Muscle of leg (tissue), 11 donors: Measurements from ENCODE around the gene SLC66A2. TPM values are rescaled to one million over a fixed set of nuclear protein-coding genes. Genes with fewer than 3 reads are reported as not detected.
"Not testable (repeated sequence)": the region's sequence is repeated elsewhere in the genome, so short reads cannot be mapped to it uniquely, and the experiment has no call there.

ENCODE experiments used
- DNase-seq: peaks from one replicate; pipeline ENCODE4 v3.0.0; 2013
- H3K27ac ChIP-seq: one replicate; pipeline ENCODE4 v1.5.1; 2013; ENCODE audit warnings: mild to moderate bottlenecking, low read length, control low read depth
- H3K27me3 ChIP-seq: one replicate; pipeline ENCODE4 v1.6.1; 2013; ENCODE audit warnings: low read length; ENCODE audit not compliant: control insufficient read depth, insufficient read depth
- H3K36me3 ChIP-seq: one replicate; pipeline ENCODE4 v1.6.1; 2013; ENCODE audit warnings: low read length; ENCODE audit not compliant: control insufficient read depth, insufficient read depth
- H3K4me1 ChIP-seq: one replicate; pipeline ENCODE4 v1.6.1; 2013; ENCODE audit warnings: low read length; ENCODE audit not compliant: control insufficient read depth, insufficient read depth
- H3K4me3 ChIP-seq: one replicate; pipeline ENCODE4 v1.5.1; 2013; ENCODE audit warnings: low read length, control low read depth
- H3K9me3 ChIP-seq: replicated peaks from 2 replicates; pipeline ENCODE4 v1.6.1; 2013; ENCODE audit warnings: low read depth, low read length; ENCODE audit not compliant: control insufficient read depth
- WGBS: methylation state at CpG from one replicate; pipeline ENCODE4 v1.1.5; 2013; ENCODE audit warnings: missing lambda C conversion rate; ENCODE audit not compliant: insufficient coverage; 5-methylcytosine and 5-hydroxymethylcytosine counted together
- polyA plus RNA-seq, 8 donors: library from polyadenylated mRNA; unstranded; fragments of 120-200 nt; gene quantifications; one replicate each; pipeline versions ENCODE4 v1.2.1 to v1.2.3, GENCODE V29; 2013; ENCODE audit warnings: inconsistent platforms in 1 of 8, low replicate concordance in 1 of 8; ENCODE audit not compliant: insufficient read length in 8 of 8, insufficient read depth in 1 of 8
- total RNA-seq: library from RNA; stranded (reverse); fragments of 120-200 nt; gene quantifications from one replicate; pipeline ENCODE4 v1.2.4, GENCODE V29; 2013

The SLC66A2 gene
- total and polyA plus RNA-seq, 9 donors, result 23.1 to 33.7 (median 25.8) TPM

DNA sequence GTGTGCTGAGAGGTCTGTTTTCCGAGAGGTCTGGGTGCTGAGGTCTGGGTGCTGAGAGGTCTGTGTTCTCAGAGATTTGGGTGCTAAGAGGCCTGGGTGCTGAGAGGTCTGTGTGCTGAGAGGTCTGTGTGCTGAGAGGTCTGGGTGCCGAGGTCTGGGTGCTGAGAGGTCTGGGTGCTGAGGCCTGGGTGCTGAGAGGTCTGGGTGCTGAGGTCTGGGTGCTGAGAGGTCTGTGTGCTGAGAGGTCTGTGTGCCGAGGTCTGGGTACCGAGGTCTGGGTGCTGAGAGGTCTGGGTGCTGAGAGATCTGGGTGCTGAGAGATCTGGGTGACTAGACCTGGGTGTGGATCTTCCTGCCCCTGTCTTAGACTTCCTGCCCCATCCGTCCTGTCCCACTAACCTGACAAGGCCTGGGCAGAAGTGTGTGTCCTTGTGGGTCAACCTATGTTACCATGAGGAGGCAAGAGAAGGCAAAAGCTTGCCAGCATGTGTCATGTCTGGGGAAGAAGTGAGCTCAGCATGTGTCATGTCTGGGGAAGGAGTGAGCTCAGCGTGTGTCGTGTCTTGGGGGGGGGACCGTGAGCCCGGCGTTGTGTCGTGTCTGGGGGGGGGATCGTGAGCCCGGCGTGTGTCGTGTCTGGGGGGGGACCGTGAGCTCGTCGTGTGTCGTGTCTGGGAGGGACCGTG, 84.4 kb downstream of the SLC66A2 start:
- H3K27ac ChIP-seq, result no peak overlapping the region
- H3K4me3 ChIP-seq, result no peak overlapping the region
- no peaks in the 10 kb centered on the region for H3K36me3 ChIP-seq
- 84% methylated on average over 13 of the region's 20 CpGs for WGBS
- peaks cover 21% of the 10 kb centered on the region for H3K4me1 ChIP-seq
- DNase-seq, result no peak
- H3K27me3 ChIP-seq, result peaks cover 10% of the 10 kb centered on the region
- peaks cover 3% of the 10 kb centered on the region for H3K9me3 ChIP-seq

- H3K27me3 ChIP-seq, DNase-seq, H3K27ac ChIP-seq, H3K4me3 ChIP-seq, H3K36me3 ChIP-seq, H3K9me3 ChIP-seq: not testable (repeated sequence)
- peaks cover 10% of the 10 kb centered on the region for H3K4me1 ChIP-seq
- 80% methylated on average over 3 of the region's 3 CpGs for WGBS
Observed at GRCh38 chr18:79865951-79866350, 85.5 kb downstream of the SLC66A2 start.

DNA sequence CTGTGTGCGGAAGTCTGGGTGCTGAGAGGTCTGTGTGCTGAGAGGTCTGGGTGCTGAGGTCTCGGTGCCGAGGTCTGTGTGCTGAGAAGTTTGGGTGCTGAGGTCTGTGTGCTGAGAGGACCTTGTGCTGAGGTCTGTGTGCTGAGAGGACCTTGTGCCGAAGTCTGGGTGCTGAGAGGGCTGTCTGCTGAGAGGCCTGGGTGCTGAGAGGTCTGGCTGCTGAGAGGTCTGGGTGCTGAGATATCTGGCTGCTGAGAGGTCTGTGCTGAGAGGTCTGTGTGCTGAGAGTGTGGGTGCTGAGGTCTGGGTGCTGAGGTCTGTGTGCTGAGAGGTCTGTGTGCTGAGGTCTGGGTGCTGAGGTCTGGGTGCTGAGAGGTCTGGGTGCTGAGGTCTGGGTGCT, 86.5 kb downstream of the SLC66A2 start:
- not testable (repeated sequence) for H3K27ac ChIP-seq, DNase-seq, H3K27me3 ChIP-seq, H3K36me3 ChIP-seq, H3K4me3 ChIP-seq, H3K9me3 ChIP-seq, H3K4me1 ChIP-seq
- 95% methylated on average over 4 of the region's 4 CpGs for WGBS

DNA sequence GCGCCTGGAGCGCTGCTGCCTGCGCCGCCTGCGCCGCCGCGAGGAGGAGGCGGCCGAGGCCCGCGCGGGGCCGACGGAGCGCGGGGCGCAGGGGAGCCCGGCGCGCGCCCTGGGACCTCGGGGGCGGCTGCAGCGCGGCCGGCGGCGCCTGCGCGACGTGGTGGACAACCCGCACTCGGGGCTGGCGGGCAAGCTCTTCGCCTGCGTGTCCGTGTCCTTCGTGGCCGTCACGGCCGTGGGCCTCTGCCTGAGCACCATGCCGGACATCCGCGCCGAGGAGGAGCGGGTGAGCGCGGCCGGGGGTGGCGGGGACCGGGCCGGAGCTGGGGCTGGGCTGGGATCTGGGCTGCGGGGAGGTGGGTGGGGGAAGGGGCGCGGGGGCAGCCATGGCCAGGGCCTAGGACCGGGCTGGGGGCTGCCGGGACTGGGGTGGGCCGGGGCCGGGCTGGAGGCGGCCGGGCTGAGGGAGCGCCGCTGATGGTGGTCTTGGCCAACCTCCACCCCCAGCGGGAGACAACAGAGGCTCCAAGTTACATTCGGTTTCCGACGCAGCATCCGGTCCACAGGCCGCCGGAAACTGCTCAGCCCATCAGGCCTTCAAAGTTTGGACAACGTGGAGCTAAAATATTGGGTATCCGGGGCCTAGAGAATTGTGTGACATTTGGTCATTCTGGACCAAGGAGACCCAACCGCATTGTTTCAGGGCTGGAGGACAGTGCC, 87.3 kb downstream of the SLC66A2 start:
- peaks cover 2% of the 10 kb centered on the region for H3K4me1 ChIP-seq
- H3K4me3 ChIP-seq, result no peak overlapping the region
- 70% methylated on average over 69 of the region's 74 CpGs for WGBS
- H3K9me3 ChIP-seq, result peaks cover 8% of the 10 kb centered on the region
- no peak for DNase-seq
- H3K27ac ChIP-seq, result no peak overlapping the region
- peaks cover 4% of the 10 kb centered on the region for H3K27me3 ChIP-seq
- no peaks in the 10 kb centered on the region for H3K36me3 ChIP-seq

DNA sequence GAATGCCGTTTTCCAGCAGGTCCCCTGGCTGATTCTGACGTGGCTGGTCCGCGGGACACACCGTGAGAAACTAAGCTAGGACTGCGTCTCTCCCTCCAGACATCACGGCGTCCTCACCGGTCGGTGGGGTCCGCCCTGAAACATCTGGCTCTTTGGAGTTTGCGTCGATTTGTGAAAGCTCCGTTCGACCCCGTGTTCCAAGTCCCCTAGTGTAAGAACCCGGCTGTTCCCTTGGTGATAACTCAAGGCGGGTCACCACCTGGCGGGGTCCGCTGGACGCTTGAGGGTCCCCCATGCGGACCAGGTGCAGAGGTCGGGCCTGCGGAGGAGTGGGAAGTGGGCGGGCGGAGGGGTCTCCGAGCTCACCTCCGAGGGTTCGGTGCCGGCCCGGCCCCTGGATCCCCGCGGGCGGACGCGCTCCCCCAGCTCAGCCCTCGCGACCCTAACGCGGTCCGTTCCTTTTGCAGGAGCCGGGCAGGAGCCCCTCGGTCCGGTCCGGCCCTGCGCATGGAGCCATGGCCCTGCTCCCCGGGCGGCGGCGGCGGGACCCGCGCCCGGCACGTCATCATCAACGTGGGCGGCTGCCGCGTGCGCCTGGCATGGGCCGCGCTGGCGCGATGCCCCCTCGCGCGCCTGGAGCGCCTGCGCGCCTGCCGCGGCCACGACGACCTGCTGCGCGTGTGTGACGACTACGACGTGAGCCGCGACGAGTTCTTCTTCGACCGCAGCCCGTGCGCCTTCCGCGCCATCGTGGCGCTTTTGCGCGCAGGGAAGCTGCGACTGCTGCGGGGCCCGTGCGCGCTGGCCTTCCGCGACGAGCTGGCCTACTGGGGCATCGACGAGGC, 88.1 kb downstream of the SLC66A2 start:
- Histone ChIP-seq H3K9me3 (peaks cover 8% of the 10 kb centered on the region), H3K4me3 (no peak overlapping the region), H3K27ac (no peak overlapping the region), H3K27me3 (peaks cover 4% of the 10 kb centered on the region), H3K4me1 (no peaks in the 10 kb centered on the region), H3K36me3 (no peaks in the 10 kb centered on the region)
- no peak for DNase-seq
- WGBS, result 63% methylated on average over 99 of the region's 102 CpGs

- Histone ChIP-seq H3K27ac (no peak overlapping the region), H3K4me1 (peaks cover 3% of the 10 kb centered on the region), H3K36me3 (no peaks in the 10 kb centered on the region), H3K9me3 (peaks cover 8% of the 10 kb centered on the region), H3K27me3 (peaks cover 4% of the 10 kb centered on the region), H3K4me3 (no peak overlapping the region)
- DNase-seq, result no peak
- 95% methylated on average over 15 of the region's 15 CpGs for WGBS
Observed at GRCh38 chr18:79862562-79862961, 88.9 kb downstream of the SLC66A2 start.

GRCh38 chr18:79861687-79862086, 89.8 kb downstream of the SLC66A2 start:
- no peak overlapping the region for H3K27ac ChIP-seq
- no peak overlapping the region for H3K4me3 ChIP-seq
- no CpG with 5 or more reads among the region's 2 CpGs for WGBS

DNA sequence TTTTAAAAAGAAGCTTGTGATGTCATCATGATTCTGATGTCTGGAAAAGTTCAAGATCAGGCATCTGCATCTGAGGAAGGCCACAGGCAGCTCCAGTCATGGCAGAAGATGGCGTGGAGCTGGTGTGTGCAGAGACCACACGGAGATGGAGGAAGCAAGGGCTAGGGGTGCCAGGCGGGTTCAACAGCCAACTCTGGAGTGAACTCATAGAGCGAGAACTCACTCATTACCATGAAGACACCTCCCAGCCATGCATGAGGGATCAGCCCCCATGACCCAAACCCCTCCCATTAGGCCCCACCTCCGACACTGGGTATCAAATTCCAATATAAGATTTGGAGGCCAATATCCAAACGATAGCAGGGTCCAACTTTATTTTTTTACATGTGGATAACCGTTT, 92.1 kb downstream of the SLC66A2 start:
- H3K4me1 ChIP-seq, result peaks cover 18% of the 10 kb centered on the region
- H3K27me3 ChIP-seq, result no peaks in the 10 kb centered on the region
- H3K27ac ChIP-seq, result no peak overlapping the region
- WGBS, result no CpG with 5 or more reads among the region's 7 CpGs
- no peak for DNase-seq
- H3K4me3 ChIP-seq, result no peak overlapping the region
- no peaks in the 10 kb centered on the region for H3K36me3 ChIP-seq
- peaks cover 8% of the 10 kb centered on the region for H3K9me3 ChIP-seq

More at GRCh38 chr18:79861687-79862086, 89.8 kb downstream of the SLC66A2 start:
- Histone ChIP-seq H3K36me3 (no peaks in the 10 kb centered on the region), H3K4me1 (peaks cover 11% of the 10 kb centered on the region), H3K27me3 (peaks cover 4% of the 10 kb centered on the region), H3K9me3 (peaks cover 8% of the 10 kb centered on the region)
- DNase-seq, result no peak

GRCh38 chr18:79857082-79857671, 94.3 kb downstream of the SLC66A2 start:
- 18% methylated on average over 8 of the region's 14 CpGs for WGBS
- Histone ChIP-seq H3K4me1 (peaks cover 18% of the 10 kb centered on the region), H3K36me3 (no peaks in the 10 kb centered on the region), H3K4me3 (no peak overlapping the region), H3K9me3 (peaks cover 5% of the 10 kb centered on the region), H3K27me3 (no peaks in the 10 kb centered on the region), H3K27ac (peak overlapping the region; percentile 72)
- peak; percentile 67 for DNase-seq
